Stimulated activated CD4-positive, alpha-beta T cell treated with anti-CD3 and anti-CD28 coated beads, TNF-alpha, amount 100 ng/mL, for 4 hours (primary cell): Measurements from ENCODE around the gene PCDH8.

Experiments
- DNase-seq, 3 experiments: peaks; one replicate each; pipeline ENCODE4 v3.0.0-alpha.2; 2020; ENCODE audit warnings: low read depth in 3 of 3

Gene PCDH8

GRCh38 chr13:52815330-52815729 lies 33.1 kb downstream of the PCDH8 start:
- no peak for DNase-seq

- DNase-seq = no peak
Observed at GRCh38 chr13:52812941-52813340, 35.5 kb downstream of the PCDH8 start.

DNA sequence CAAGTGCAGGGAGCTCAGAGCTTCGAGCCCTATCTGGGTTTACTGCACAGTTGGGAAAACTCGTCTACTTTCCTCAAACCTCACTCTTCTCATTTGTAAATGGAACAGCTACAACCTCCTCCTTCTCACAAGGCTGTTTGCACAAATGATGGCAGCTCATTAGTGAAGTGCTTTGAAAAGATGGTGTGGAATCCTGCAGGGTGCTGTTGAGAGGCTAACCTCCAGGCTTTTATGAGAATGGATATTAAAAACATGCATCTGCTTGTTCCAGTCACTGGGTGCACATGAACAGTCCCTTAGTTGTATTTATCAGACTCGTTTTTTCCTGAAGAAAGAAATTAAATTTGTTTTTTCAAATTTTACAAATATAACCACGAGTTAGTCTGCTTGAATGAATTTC lies 36.6 kb downstream of the PCDH8 start:
- DNase-seq = no peak

DNA sequence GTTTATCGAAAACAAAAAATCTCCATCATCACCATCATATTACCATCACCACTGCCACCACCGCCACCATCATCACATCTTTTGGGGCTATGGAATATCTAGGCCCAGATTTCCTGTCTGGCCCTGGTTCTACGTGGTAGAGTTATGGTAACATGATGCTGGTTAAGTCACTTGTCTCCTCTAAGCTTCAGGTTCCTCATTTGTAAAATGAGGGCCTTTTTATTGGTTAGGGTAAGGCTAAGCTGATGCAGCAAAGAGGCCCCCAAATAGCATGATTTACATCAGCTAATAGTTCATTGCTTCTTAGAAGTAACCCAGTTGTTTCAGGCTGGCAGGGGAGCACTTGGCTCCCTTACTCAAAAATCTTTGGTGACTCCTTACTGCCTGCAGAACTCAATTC lies 37.9 kb downstream of the PCDH8 start:
- DNase-seq = no peak

DNA sequence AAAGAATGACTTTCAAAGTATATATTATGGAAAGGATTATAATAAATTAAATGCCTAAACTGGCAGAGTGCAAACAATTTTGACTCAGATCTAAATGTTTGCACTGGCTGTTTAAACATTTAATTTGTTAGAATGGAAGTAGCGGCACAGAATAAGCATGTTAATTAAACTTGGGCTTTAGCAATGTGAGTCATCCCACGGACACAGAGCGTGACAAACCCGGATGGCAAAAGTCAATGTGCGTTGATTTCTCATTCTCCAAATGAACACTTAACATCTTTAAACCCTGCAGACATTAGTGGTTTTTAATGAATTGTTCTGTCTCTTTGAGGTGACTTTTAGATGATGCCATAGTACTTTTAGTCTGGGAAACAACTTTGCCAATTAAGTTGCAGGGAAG lies 38.4 kb downstream of the PCDH8 start:
- DNase-seq = no peak

GRCh38 chr13:52809310-52809769 lies 39.1 kb downstream of the PCDH8 start:
- no peak for DNase-seq

- no peak for DNase-seq
Observed at GRCh38 chr13:52808842-52809219, 39.6 kb downstream of the PCDH8 start.

DNA sequence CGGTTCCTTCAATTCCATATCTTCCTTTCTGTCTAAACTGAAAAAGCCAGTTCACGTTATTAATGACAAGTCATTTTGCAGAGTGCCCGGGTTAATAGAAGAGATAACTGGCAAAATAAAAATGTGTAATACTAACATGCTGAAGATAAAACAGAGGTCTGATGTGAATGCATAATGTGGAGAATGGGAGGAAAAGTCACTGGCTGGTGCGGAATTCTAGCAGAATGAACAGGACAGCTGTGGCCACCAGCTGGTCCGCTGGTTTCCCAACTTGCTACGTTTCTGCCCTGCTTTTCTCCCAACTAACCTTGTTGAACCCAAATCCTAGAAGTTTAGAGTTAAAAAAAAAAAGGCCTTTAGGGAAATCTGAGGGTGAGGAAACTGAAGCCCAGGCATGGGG lies 42.4 kb downstream of the PCDH8 start:
- no peak for DNase-seq

DNA sequence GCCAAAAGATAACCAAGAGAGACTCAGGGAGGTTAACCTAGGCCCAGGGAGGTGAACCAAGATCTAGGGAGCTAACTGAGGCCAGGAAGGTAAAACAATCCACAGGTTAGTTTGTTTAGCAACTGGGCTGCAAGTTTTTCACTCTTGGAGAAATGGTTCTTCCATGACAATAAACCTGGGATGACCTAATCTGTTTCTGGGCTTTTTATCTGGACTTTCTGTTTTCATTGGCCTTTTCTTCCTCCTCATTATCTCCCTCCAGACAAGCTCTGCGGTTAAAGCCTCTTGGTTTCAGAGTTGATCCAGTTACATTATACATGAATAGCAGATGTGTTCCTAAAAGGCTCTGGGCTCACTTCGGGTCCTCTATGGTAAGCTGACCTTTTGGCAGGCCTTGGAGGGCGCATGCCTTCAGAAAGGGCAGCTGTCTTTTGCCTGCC lies 44.2 kb downstream of the PCDH8 start:
- DNase-seq = no peak

DNA sequence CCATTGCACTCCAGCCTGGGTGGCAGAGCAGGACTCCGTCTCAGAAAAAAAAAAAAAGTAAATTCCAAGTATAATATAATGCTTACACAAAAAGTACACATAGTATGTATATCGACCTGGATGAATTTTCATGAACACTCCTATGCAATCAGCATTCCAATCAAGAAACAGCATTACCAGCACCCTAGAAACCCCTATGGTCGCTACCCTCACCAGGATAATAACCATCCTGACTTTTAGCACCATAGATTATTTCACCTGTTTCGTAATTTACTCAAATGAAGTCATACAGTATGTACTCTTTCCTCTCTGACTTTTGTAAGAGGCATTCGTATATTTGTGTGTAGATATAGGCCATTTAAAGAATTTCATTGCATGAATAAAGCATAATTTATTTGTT lies 47.6 kb downstream of the PCDH8 start:
- DNase-seq = no peak

DNA sequence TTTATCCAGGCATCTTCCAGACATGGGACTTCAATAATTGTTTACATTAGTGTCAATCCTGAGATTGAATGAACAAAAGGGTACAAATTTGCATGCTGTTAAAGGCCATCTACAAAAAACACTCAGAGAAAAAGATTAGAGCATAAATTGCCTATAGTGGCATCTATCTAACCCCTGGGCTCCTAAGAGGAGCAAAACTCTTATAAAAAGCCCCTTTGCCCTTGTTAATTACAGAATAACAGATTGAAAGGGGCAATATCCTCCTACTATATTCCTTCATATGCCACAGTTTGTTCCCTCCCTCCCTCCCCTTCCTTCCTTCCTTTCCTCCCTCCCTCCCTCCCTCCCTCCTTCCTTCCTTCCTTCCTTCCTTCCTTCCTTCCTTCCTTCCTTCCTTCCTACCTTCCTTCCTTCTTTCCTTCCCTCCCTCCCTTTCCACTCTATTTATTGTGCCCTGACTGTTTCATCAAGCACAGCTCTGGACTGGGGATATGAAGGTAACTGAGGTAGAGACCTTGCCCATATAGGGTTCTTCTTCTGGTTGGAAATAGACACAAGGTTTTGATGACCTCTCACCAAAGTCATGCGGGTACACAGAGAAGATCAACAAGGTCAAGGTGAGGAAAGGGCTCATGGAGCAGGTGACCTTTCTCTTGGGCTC lies 49.5 kb downstream of the PCDH8 start:
- no peak for DNase-seq

GRCh38 chr13:52797176-52797575 lies 51.3 kb downstream of the PCDH8 start:
- no peak for DNase-seq

GRCh38 chr13:52794589-52794988 lies 53.9 kb downstream of the PCDH8 start:
- DNase-seq = no peak

- DNase-seq = no peak
Observed at GRCh38 chr13:52793515-52794061, 54.9 kb downstream of the PCDH8 start.
